Heart right ventricle (tissue), 16 donors: ENCODE results near the gene TTLL11. TPM values are rescaled to one million over a fixed set of nuclear protein-coding genes. Genes with fewer than 3 reads are reported as not detected.

Experiments
- ATAC-seq, 8 donors: fragments of 200-7000 bp; cut with Tn5 transposase; one replicate each; pipeline ENCODE4 v1.9.1; 2020; ENCODE audit warnings: mild to moderate bottlenecking in 8 of 8, moderate library complexity in 8 of 8, moderate number of reproducible peaks in 1 of 8
- DNase-seq, 2 donors: peaks; one replicate each; pipeline ENCODE4 v3.0.0-alpha.2; 2020
- H3K27ac ChIP-seq, 10 donors: fragments of 200-600 bp; sonication (generic) in 2 of 10; one replicate each; pipeline versions ENCODE4 v1.5.0 to v1.8.0; 2020 to 2022; ENCODE audit warnings: mild to moderate bottlenecking in 3 of 10
- H3K27me3 ChIP-seq, 7 donors: fragments of 200-600 bp; one replicate each; pipeline ENCODE4 v1.8.0; 2021 to 2022; ENCODE audit warnings: mild to moderate bottlenecking in 2 of 7
- H3K36me3 ChIP-seq, 9 donors: fragments of 200-600 bp; sonication (generic) in 1 of 9; one replicate each; pipeline versions ENCODE4 v1.5.0 to v1.8.0; 2020 to 2022; ENCODE audit warnings: mild to moderate bottlenecking in 2 of 9
- H3K4me1 ChIP-seq, 9 donors: fragments of 200-600 bp; sonication (generic) in 1 of 9; one replicate each; pipeline versions ENCODE4 v1.5.0 to v1.8.0; 2020 to 2022; ENCODE audit warnings: mild to moderate bottlenecking in 4 of 9
- H3K4me3 ChIP-seq, 10 donors: fragments of 200-600 bp; sonication (generic) in 2 of 10; one replicate each; pipeline versions ENCODE4 v1.5.0 to v1.8.0; 2020 to 2022; ENCODE audit warnings: mild to moderate bottlenecking in 7 of 10, moderate library complexity in 2 of 10
- H3K9me3 ChIP-seq, 11 donors: fragments of 200-600 bp in 10 of 11; sonication (generic) in 2 of 11; one replicate each; pipeline versions ENCODE4 v1.5.0 to v1.8.0; 2013 to 2022; ENCODE audit warnings: mild to moderate bottlenecking in 2 of 11, control low read depth in 1 of 11, moderate library complexity in 1 of 11
- WGBS, 2 donors: extraction: QIAGEN DNeasy Blood & Tissue Kit; methylation state at CpG; one replicate each; pipeline ENCODE4 v1.1.7; 2013; ENCODE audit warnings: inconsistent platforms in 1 of 2; 5-methylcytosine and 5-hydroxymethylcytosine counted together
- intact Hi-C, 10 donors: fragments of 100-400 bp; cut with DNase I; formaldehyde crosslinking; loops; one replicate each; pipeline versions ENCODE4 v1.11.1 to v1.14.2; 2022
- polyA plus RNA-seq, 2 donors: library from polyadenylated mRNA; stranded (reverse); fragments of 200-250 nt; gene quantifications; one replicate each; pipeline ENCODE4 v1.2.3, GENCODE V29; 2013
- total RNA-seq, 10 donors: library from RNA; stranded (reverse); fragmentation: NEBNext Ultra II Directional in 3 of 10; extraction: Animal tissue kit (Norgen Biotek cat#: 25700) in 3 of 10; gene quantifications; one replicate each; pipeline versions ENCODE4 v1.2.1 to v1.2.4, GENCODE V29; 2021 to 2023
- TF ChIP-seq, protein P1 (sequence below), 9 donors: fragments of 200-600 bp; sonication (generic) in 2 of 9; IDR thresholded peaks; one replicate each; pipeline versions ENCODE4 v1.5.0 to v1.8.0; 2021 to 2022; ENCODE audit warnings: antibody characterized with exemption in 9 of 9, mild to moderate bottlenecking in 5 of 9, moderate library complexity in 1 of 9
- donor health status: Arrhythmogenic right ventricular cardiomyopathy.
- donor health status: ischemic (EF 13 %, LVEDD 7.1; RV severe dilation, severe dysfunction).
- donor health status: healthy with polysubstance abuse.
- donor health status: DM: no; HTN: yes; CAD: no.
- donor health status: DM: no; HTN: no; CAD: no.
- donor health status: ischemic (EF 25% LVEDD 6.9; RV normal size, moderate dysfunction).
- donor health status: ischemic (EF 25% LVEDD 5.7; RV mildly dilated, moderate dysfunction).
- donor health status: healthy.
- donor health status: DM: yes; HTN: yes; CAD: no.
- donor health status: Ischemic cardiomyopathy.
- donor health status: ischemic (EF 35%, LVEDD 5.7; RV mildly dilated, moderate dysfunction).
- donor health status: nonischemic (EF 11% LVEDD 7.7; RV severe dilation, severe dysfunction).
- donor health status: DM: yes; HTN: yes; CAD: no.
- donor health status: PGD.
- donor health status: ischemic (EF 29% LVEDD 5.4; RV normal size, mild dysfunction).
- donor health status: nonischemic (EF 23%, LVEDD 6.1; RV moderate dilation, normal function).

Gene TTLL11
- total and polyA plus RNA-seq, 12 donors = 2.6 to 8.7 (median 5.8) TPM

DNA sequence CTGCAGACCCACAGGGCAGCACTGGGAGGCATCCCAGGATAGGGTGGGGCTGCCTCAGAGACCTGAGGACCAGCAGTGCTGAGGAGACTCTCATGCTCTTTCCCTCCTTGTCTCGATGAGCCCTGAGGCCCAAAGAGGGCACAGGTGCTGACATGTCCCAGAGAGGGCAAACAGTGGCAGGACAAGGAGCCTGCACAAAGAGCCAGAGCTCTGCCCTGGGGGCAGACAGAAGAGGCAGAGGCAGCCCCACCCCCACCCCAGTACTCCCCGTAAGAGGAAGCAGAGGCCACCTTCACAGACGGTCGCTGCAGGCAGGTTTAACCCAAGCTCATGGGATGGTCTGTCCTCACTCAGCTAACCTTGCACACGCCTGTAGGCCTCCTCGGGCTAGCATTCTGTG is 29.4 kb upstream of the TTLL11 start:
- Histone ChIP-seq H3K27ac (no peak overlapping the region), H3K4me3 (no peak overlapping the region), H3K4me1 (peaks cover 11 to 27% (median 19%) of the 10 kb centered on the region in 9 donors), H3K27me3 (peaks cover 0 to 29% (median 3%) of the 10 kb centered on the region in 7 donors), H3K36me3 (no peaks in the 10 kb centered on the region), H3K9me3 (no peaks in the 10 kb centered on the region)
- TF ChIP-seq, protein P1, sequence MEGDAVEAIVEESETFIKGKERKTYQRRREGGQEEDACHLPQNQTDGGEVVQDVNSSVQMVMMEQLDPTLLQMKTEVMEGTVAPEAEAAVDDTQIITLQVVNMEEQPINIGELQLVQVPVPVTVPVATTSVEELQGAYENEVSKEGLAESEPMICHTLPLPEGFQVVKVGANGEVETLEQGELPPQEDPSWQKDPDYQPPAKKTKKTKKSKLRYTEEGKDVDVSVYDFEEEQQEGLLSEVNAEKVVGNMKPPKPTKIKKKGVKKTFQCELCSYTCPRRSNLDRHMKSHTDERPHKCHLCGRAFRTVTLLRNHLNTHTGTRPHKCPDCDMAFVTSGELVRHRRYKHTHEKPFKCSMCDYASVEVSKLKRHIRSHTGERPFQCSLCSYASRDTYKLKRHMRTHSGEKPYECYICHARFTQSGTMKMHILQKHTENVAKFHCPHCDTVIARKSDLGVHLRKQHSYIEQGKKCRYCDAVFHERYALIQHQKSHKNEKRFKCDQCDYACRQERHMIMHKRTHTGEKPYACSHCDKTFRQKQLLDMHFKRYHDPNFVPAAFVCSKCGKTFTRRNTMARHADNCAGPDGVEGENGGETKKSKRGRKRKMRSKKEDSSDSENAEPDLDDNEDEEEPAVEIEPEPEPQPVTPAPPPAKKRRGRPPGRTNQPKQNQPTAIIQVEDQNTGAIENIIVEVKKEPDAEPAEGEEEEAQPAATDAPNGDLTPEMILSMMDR (IDR thresholded peaks at IDR 0.05) = no peak
- 54 to 59% methylated on average over 6 of the region's 6 CpGs for WGBS, 2 donors
- DNase-seq = no peak
- intact Hi-C loops = loop anchor here in 9 of 10 donors (2.0 to 10.0 kb wide), 6 partner anchors 22 to 692 kb away; partner anchors contain the start of genes MRRF (in 1 of the 9) and RBM18 (in 1 of the 9)
- ATAC-seq = no peak

DNA sequence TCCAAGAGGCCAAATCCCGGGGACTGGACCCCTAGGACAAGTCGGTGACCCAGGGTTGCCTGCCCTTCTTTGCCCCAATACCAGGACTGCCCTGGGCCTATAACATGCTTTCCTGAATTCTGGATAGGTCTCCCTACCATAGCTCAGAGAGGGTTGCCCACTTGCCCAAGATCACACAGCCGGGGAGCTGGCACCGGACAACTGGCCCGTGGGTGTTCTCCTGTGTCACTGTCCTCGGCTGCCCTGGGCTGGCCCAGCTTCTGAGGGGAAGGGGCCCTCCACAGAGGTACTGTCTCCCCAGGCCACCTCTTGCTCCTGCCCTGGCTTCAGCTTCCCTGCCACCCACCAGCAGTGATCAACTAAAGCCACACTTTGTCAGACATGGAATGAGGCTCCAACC is 28.8 kb upstream of the TTLL11 start:
- no peak overlapping the region for H3K27ac ChIP-seq
- 90 to 94% methylated on average over 6 of the region's 6 CpGs for WGBS, 2 donors
- peaks cover 0 to 24% (median 3%) of the 10 kb centered on the region in 7 donors for H3K27me3 ChIP-seq
- peaks cover 11 to 22% (median 16%) of the 10 kb centered on the region in 9 donors for H3K4me1 ChIP-seq
- DNase-seq = no peak
- TF ChIP-seq, protein P1 (IDR thresholded peaks at IDR 0.05) = no peak
- intact Hi-C loops = loop anchor here in 9 of 10 donors (2.0 to 10.0 kb wide), 6 partner anchors 21 to 693 kb away; partner anchors contain the start of genes MRRF (in 1 of the 9) and RBM18 (in 1 of the 9)
- H3K36me3 ChIP-seq = no peaks in the 10 kb centered on the region
- no peak for ATAC-seq
- H3K9me3 ChIP-seq = no peaks in the 10 kb centered on the region
- no peak overlapping the region for H3K4me3 ChIP-seq

DNA sequence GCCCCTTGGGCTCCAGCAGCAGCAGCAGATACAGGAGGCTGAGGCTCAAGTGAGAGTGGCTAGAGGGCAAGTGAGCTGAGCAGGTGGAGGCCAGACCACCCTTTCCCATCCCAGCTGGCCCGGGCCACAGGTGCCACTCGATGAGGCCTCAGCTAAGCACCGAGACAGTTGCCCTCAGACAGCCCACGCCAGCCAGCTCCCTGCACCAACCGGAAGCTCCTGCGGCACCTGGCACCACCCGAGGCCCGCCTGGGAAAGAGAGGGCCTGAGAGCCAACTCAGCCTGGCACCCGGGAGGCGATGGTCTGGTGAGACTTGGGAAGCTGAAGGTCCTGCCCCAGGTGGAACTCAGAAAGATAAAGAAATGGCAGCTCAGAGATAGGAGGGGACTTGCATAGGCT is 28.3 kb upstream of the TTLL11 start:
- Histone ChIP-seq H3K4me3 (no peak overlapping the region), H3K9me3 (no peaks in the 10 kb centered on the region), H3K4me1 (peaks cover 8 to 16% (median 11%) of the 10 kb centered on the region in 9 donors), H3K27me3 (peaks cover 0 to 18% (median 3%) of the 10 kb centered on the region in 7 donors), H3K27ac (no peak overlapping the region), H3K36me3 (no peaks in the 10 kb centered on the region)
- DNase-seq (no peak), ATAC-seq (no peak)
- 93 to 94% methylated on average over 10 of the region's 10 CpGs for WGBS, 2 donors
- TF ChIP-seq, protein P1 (IDR thresholded peaks at IDR 0.05) = no peak
- intact Hi-C loops = loop anchor here in 8 of 10 donors (5.0 to 10.0 kb wide), 4 partner anchors 143 to 693 kb away; partner anchors contain the start of genes MRRF (in 1 of the 8) and RBM18 (in 1 of the 8)

DNA sequence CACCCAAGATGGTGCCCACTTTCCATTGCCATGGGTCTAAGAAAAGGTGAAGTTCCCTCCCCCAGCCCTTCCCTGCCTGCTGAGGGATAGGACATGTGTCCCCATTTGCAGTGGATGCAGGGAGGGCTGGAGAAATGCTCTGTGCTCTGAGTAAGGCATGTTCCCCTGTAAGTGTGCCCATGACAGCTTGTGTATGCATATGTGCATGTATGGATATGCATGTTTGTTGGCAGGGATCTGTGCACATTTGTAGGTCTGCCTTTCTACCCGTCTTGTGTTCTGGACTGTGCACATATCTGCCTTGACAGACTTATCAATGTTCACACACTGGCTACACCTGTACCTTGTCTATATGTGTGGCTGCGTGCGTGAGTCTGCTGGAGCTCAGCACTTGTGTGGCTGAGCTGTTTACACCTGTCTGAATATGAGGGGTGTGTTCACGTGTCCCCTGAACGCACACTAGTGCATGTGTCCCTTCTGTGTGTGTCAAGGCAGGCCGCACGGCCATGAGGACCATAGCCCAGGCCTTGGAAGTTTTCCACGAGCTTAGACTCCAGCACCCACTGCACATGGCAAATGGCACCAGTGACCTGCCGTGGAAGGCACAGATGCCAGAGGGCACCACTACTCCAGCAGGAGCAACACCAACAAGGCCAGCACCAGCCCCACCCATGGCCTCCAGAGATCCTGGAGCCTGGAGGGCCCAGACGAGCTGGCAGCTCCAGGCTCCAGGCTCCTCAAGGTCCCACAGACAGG is 27.4 kb upstream of the TTLL11 start:
- TF ChIP-seq, protein P1 (IDR thresholded peaks at IDR 0.05) = no peak
- DNase-seq (no peak), ATAC-seq (no peak)
- Histone ChIP-seq H3K36me3 (no peaks in the 10 kb centered on the region), H3K9me3 (no peaks in the 10 kb centered on the region), H3K27ac (no peak overlapping the region), H3K4me1 (peaks cover 0 to 7% (median 3%) of the 10 kb centered on the region in 9 donors), H3K27me3 (peaks cover 0 to 9% (median 2%) of the 10 kb centered on the region in 7 donors), H3K4me3 (no peak overlapping the region)
- WGBS, 2 donors = 81 to 85% methylated on average over 10 of the region's 10 CpGs
- intact Hi-C loops = loop anchor here in 8 of 10 donors (5.0 to 10.0 kb wide), 4 partner anchors 144 to 694 kb away; partner anchors contain the start of genes MRRF (in 1 of the 8) and RBM18 (in 1 of the 8)
